Cardiac muscle cell (in vitro differentiated cells and primary cell): ENCODE data around the gene OR10H1. TPM values are rescaled to one million over a fixed set of nuclear protein-coding genes. Genes with fewer than 3 reads are reported as not detected.
"Not testable (repeated sequence)": the region's sequence is repeated elsewhere in the genome, so short reads cannot be mapped to it uniquely, and the experiment has no call there.

Experiments
- DNase-seq, 2 donors: peaks; one replicate each; pipeline versions ENCODE4 v3.0.0 to v3.0.0-alpha.2; 2010 to 2017; ENCODE audit warnings: low read depth in 1 of 2, low spot score in 1 of 2
- H3K27ac ChIP-seq: fragments of 200-600 bp; sonication (generic); 2 replicates; pipeline ENCODE4 v1.5.1; 2016
- H3K27me3 ChIP-seq: fragments of 200-600 bp; sonication (generic); 2 replicates; pipeline ENCODE4 v1.6.0; 2016; ENCODE audit warnings: control low read depth
- H3K36me3 ChIP-seq: fragments of 200-600 bp; sonication (generic); 2 replicates; pipeline ENCODE4 v1.5.1; 2016; ENCODE audit warnings: control low read depth
- H3K4me1 ChIP-seq: fragments of 200-600 bp; sonication (generic); 2 replicates; pipeline ENCODE4 v1.8.1; 2017; ENCODE audit warnings: low read depth, mild to moderate bottlenecking, mixed run types
- H3K4me3 ChIP-seq: fragments of 200-600 bp; sonication (generic); 2 replicates; pipeline ENCODE4 v1.5.1; 2016; ENCODE audit warnings: mild to moderate bottlenecking
- H3K9me3 ChIP-seq: fragments of 200-600 bp; sonication (generic); 2 replicates; pipeline ENCODE4 v1.5.1; 2017; ENCODE audit warnings: low read depth, mild to moderate bottlenecking, control low read depth
- polyA plus RNA-seq: library from polyadenylated mRNA; unstranded; fragments of >200 nt; fragmentation: Nextera tagmentation; extraction: Ambion mirVana; gene quantifications from 2 replicates; pipeline ENCODE4 v1.2.1, GENCODE V29; 2016
- total RNA-seq: library from RNA; depleted of rRNA; stranded (reverse); fragments of >200 nt; gene quantifications from 2 replicates; pipeline ENCODE4 v1.2.3, GENCODE V29; 2016
- TF ChIP-seq, protein P1 (sequence below): IDR thresholded peaks from 2 replicates; pipeline ENCODE4 v1.5.1; 2012; ENCODE audit warnings: low read depth, mild to moderate bottlenecking, low read length

The OR10H1 gene
- total and polyA plus RNA-seq, 2 experiments from 2014 or later = not detected

DNA sequence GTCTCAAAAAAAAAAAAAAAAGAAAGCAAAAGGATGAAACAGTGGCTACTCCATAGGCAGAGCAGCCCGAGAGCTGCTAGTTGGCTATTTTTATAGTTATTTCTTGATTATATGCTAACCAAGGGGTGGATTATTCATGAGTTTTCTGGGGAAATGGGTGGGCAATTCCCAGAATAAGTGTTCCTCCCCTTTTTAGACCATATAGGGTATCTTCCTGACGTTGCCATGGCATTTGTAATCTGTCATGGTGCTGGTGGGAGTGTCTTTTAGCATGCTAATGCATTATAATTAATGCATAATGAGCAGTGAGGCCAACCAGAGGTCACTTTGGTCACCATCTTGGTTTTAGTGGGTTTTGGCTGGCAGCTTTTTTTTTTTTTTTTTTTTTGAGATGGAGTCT is 25.4 kb upstream of the OR10H1 start:
- H3K36me3 ChIP-seq = no peaks in the 10 kb centered on the region
- H3K9me3 ChIP-seq = no peaks in the 10 kb centered on the region
- H3K27ac ChIP-seq = no peak overlapping the region
- H3K4me1 ChIP-seq = no peaks in the 10 kb centered on the region
- no peak for DNase-seq
- no peak overlapping the region for H3K4me3 ChIP-seq
- TF ChIP-seq, protein P1, sequence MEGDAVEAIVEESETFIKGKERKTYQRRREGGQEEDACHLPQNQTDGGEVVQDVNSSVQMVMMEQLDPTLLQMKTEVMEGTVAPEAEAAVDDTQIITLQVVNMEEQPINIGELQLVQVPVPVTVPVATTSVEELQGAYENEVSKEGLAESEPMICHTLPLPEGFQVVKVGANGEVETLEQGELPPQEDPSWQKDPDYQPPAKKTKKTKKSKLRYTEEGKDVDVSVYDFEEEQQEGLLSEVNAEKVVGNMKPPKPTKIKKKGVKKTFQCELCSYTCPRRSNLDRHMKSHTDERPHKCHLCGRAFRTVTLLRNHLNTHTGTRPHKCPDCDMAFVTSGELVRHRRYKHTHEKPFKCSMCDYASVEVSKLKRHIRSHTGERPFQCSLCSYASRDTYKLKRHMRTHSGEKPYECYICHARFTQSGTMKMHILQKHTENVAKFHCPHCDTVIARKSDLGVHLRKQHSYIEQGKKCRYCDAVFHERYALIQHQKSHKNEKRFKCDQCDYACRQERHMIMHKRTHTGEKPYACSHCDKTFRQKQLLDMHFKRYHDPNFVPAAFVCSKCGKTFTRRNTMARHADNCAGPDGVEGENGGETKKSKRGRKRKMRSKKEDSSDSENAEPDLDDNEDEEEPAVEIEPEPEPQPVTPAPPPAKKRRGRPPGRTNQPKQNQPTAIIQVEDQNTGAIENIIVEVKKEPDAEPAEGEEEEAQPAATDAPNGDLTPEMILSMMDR = no peak
- H3K27me3 ChIP-seq = no peaks in the 10 kb centered on the region

DNA sequence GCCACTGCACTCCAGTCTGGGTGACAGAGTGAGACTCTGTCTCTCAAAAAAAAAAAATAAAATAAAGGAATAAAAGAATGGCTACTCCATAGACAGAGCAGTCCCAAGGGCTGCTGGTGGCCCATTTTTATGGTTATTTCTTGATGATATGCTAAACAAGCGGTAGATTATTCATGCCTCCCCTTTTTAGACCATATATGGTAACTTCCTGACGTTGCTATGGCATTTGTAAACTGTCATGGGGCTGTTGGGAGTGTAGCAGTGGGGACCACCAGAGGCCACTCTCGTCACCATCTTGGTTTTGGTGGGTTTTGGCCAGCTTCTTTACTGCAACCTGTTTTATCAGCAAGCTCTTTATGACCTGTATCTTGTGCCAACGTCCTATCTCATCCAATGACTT is 24.4 kb upstream of the OR10H1 start:
- not testable (repeated sequence) for H3K4me1 ChIP-seq, H3K4me3 ChIP-seq, H3K27me3 ChIP-seq, DNase-seq, H3K27ac ChIP-seq, H3K36me3 ChIP-seq, H3K9me3 ChIP-seq

DNA sequence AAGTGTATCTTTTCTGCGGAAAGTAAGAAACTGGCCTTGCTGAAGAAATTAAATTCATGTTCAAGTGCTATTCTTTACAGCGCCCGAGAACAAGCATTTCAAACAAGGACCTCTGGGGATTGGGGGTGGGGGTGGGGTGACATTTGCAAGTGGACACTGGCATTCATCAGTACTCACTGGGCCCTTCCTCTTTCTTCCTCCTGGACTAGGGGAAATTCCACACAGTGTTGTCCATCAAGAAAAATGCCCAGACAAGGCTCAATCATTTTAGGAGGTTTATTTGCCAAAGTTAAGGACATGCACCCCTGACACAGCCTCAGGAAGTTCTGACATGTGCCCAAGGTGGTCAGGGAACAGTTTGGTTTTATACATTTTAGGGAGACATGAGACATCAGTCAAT is 22.9 kb upstream of the OR10H1 start:
- TF ChIP-seq, protein P1 = no peak
- no peak overlapping the region for H3K4me3 ChIP-seq
- DNase-seq = no peak
- no peaks in the 10 kb centered on the region for H3K4me1 ChIP-seq
- no peaks in the 10 kb centered on the region for H3K27me3 ChIP-seq
- H3K27ac ChIP-seq = no peak overlapping the region
- no peaks in the 10 kb centered on the region for H3K36me3 ChIP-seq
- no peaks in the 10 kb centered on the region for H3K9me3 ChIP-seq

DNA sequence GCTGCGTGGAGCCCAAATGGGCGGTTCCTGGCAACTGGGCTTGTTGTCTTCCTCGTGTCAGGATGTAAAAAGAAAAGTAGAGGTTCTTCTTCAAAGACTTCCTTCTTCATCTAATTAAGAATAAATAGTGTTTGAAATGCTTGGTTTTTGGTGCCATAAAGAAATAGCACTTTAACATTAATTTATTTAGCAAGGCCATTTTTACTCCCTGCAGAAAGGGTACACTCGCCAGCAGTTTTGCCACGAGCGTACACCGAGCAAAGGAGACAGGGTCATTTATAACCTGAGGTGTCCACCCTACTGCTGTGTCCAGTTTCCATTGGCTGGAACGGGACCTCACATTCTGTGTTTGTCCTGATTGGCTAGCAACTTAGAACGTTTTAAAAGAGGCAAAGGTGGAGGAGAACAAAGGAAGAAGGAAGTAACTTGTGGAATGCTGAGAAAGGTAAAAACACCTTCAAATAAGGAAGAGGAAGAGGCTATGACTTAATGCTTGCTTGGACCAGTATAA is 21.8 kb upstream of the OR10H1 start:
- TF ChIP-seq, protein P1 = no peak
- Histone ChIP-seq H3K4me1 (no peaks in the 10 kb centered on the region), H3K27ac (no peak overlapping the region), H3K27me3 (no peaks in the 10 kb centered on the region), H3K36me3 (no peaks in the 10 kb centered on the region), H3K4me3 (no peak overlapping the region), H3K9me3 (no peaks in the 10 kb centered on the region)
- DNase-seq = no peak

DNA sequence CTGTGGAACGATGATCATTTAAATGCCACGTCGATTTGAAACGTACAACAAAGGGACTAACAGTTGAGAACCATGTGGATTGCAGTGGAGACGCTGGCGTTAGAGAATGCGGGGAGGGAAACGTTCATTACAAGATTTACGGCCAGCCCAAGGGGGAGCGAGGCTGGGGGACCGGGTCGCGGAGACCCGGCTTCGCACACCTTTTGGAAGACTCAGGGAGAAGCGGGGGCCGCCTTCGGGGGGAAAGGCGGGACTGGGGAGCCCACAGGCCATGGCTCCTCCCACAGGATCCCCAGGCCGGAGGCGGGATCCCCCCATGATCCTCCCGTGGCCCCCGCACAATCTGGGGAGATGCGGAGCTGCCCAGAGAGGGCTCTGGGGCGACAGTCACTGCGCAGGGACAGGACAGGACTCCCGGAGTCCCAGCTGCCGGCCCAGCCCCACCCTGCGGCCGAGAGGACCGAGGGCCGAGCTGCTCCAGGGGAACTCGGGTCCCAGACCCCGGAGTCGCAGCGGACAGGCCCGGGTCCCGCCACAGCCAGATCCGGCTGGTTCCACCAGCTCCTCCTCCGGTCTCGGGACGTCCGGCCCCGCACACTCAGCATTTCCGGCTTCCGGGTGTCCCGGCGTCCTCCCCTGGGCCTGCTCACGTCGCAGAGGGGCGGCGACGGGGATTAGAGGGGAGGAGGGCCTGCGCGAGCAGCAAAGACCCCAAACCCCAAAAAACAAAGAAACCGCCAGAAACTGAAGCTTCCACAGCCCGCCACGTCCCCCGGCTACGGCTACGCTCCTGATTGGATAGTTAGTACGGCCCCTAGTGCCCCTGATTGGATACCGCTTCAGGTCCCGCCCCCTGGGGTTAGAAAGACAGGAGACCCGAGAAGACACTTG is 21.1 kb upstream of the OR10H1 start:
- Histone ChIP-seq H3K27me3 (no peaks in the 10 kb centered on the region), H3K27ac (no peak overlapping the region), H3K4me3 (no peak overlapping the region), H3K36me3 (no peaks in the 10 kb centered on the region), H3K9me3 (no peaks in the 10 kb centered on the region), H3K4me1 (no peaks in the 10 kb centered on the region)
- TF ChIP-seq, protein P1 = no peak
- peak in 1 of 2 donors; percentile 97 for DNase-seq

DNA sequence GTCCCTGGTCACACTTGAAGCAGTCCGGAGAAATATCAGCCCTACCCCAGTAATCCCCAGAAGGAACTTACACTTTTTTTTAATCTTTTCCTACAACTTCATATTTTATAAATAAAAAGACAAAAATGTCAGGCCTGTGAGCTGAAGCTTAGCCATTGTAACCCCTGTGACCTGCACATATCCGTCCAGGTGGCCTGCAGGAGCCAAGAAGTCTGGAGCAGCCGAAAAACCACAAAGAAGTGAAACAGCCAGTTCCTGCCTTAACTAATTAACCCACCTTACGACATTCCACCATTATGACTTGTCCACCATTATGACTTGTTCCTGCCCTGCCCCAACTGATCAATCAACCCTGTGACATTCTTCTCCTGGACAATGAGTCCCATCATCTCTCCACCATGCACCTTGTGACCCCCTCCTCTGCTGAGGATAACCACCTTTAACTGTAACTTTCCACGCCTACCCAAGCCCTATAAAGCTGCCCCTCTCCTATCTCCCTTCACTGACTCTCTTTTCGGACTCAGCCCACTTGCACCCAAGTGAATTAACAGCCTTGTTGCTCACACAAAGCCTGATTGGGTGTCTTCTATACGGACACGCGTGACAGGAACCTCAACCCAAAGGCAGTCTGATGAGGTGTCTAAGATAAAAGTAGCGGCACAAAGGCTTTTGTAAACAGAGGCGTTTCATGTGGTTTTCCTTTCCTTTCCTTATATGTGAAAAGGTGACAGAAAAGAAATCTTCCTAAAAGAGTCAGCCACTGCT is 20.3 kb upstream of the OR10H1 start:
- not testable (repeated sequence) for H3K27me3 ChIP-seq, H3K4me3 ChIP-seq, H3K4me1 ChIP-seq, DNase-seq, H3K36me3 ChIP-seq, H3K9me3 ChIP-seq, H3K27ac ChIP-seq

DNA sequence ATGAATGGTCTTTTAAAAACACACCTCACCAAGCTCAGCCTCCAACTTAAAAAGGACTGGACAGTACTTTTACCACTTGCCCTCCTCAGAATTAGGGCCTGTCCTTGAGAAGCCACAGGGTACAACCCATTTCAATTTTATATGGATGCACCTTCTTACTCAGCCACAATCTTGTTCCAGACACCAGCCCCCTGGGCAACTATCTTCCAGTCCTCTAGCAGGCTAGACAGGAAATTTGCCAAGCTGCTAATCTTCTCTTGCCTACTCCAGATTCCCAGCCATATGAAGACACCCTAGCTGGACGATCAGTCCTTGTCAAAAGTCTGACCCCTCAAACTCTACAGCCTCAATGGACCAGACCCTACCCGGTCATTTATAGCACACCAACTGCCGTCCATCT is 18.8 kb upstream of the OR10H1 start:
- not testable (repeated sequence) for H3K4me1 ChIP-seq, H3K36me3 ChIP-seq, H3K4me3 ChIP-seq, H3K27me3 ChIP-seq, H3K9me3 ChIP-seq, DNase-seq, H3K27ac ChIP-seq
